T-cell (primary cell): ENCODE measurements around the gene TSBP1. TPM values are rescaled to one million over a fixed set of nuclear protein-coding genes. Genes with fewer than 3 reads are reported as not detected.
"Not testable (repeated sequence)": the region's sequence is repeated elsewhere in the genome, so short reads cannot be mapped to it uniquely, and the experiment has no call there.

ENCODE experiments used
- ATAC-seq, 4 experiments: fragments of 200-7000 bp in 3 of 4; fragments of 150-1000 bp in 1 of 4; cut with Tn5 transposase; replicated peaks in 1 of 4; 1 replicate in 3 of 4; 2 replicates in 1 of 4; pipeline ENCODE4 v1.10.0; 2021; ENCODE audit warnings: moderate library complexity in 3 of 4, mild to moderate bottlenecking in 2 of 4, moderate number of reproducible peaks in 1 of 4
- CTCF ChIA-PET, 2 donors: fragments of 300-600 bp; sonication (Branson Sonifier 250); formaldehyde crosslinking; loops; one replicate each; lab custom pipeline; 2022; ENCODE audit warnings: antibody characterized with exemption in 2 of 2; lab: Charles Lee
- POLR2A ChIA-PET, 2 donors: fragments of 300-600 bp; sonication (Branson Sonifier 250); formaldehyde crosslinking; loops; one replicate each; lab custom pipeline; 2022; ENCODE audit warnings: antibody characterized with exemption in 2 of 2; lab: Charles Lee
- DNase-seq, 35 experiments: peaks; one replicate each; pipeline versions ENCODE4 v3.0.0 to v3.0.0-alpha.2; 2013 to 2023
- H3K27ac ChIP-seq: one replicate; pipeline ENCODE4 v1.5.1; 2013; ENCODE audit warnings: low read length
- H3K27me3 ChIP-seq, 2 experiments: replicated peaks in 1 of 2; 1 replicate in 1 of 2; 2 replicates in 1 of 2; pipeline versions ENCODE4 v1.6.1 to v1.7.0; 2013; ENCODE audit warnings: low read length in 1 of 2, mixed read lengths in 1 of 2; ENCODE audit not compliant: control insufficient read depth in 2 of 2, insufficient read depth in 2 of 2; ENCODE audit errors: extremely low read depth in 1 of 2
- H3K36me3 ChIP-seq, 2 donors: 1 replicate in 1 of 2; 2 replicates in 1 of 2; pipeline versions ENCODE4 v1.6.1 to v1.7.0; 2013; ENCODE audit warnings: low read length in 1 of 2; ENCODE audit not compliant: control insufficient read depth in 2 of 2, insufficient read depth in 1 of 2; ENCODE audit errors: extremely low read depth in 1 of 2
- H3K4me1 ChIP-seq, 2 experiments: 1 replicate in 1 of 2; 2 replicates in 1 of 2; pipeline versions ENCODE4 v1.6.1 to v1.7.0; 2013; ENCODE audit warnings: low read length in 2 of 2, mixed read lengths in 1 of 2; ENCODE audit not compliant: insufficient read depth in 2 of 2, control insufficient read depth in 1 of 2; ENCODE audit errors: extremely low read depth in 1 of 2
- H3K4me3 ChIP-seq, 2 donors: 1 replicate in 1 of 2; 2 replicates in 1 of 2; pipeline versions ENCODE4 v1.5.1 to v1.7.0; 2013; ENCODE audit warnings: mild to moderate bottlenecking in 2 of 2, low read length in 1 of 2, moderate library complexity in 1 of 2; ENCODE audit not compliant: control insufficient read depth in 1 of 2; ENCODE audit errors: extremely low read depth in 1 of 2
- H3K9me3 ChIP-seq: 2 replicates; pipeline ENCODE4 v1.7.0; 2013
- H3K27ac Mint-ChIP-seq, 2 donors: one replicate each; pipeline ENCODE4 v1.8.0; 2020 to 2021; ENCODE audit warnings: mild to moderate bottlenecking in 2 of 2, mixed read lengths in 2 of 2
- H3K27me3 Mint-ChIP-seq, 2 donors: one replicate each; pipeline ENCODE4 v1.8.0; 2021 to 2022; ENCODE audit warnings: mixed read lengths in 2 of 2
- H3K36me3 Mint-ChIP-seq: one replicate; pipeline ENCODE4 v1.8.0; 2021; ENCODE audit warnings: mixed read lengths
- H3K4me1 Mint-ChIP-seq, 3 donors: one replicate each; pipeline ENCODE4 v1.8.0; 2020 to 2022; ENCODE audit warnings: mixed read lengths in 3 of 3, mild to moderate bottlenecking in 1 of 3
- H3K4me3 Mint-ChIP-seq, 3 donors: one replicate each; pipeline ENCODE4 v1.8.0; 2020 to 2022; ENCODE audit warnings: mild to moderate bottlenecking in 3 of 3, mixed read lengths in 3 of 3, moderate library complexity in 3 of 3
- H3K9me3 Mint-ChIP-seq, 3 donors: one replicate each; pipeline ENCODE4 v1.8.0; 2020 to 2022; ENCODE audit warnings: mixed read lengths in 3 of 3
- WGBS: methylation state at CpG from one replicate; pipeline ENCODE4 v1.1.5; 2013; ENCODE audit warnings: missing lambda C conversion rate; ENCODE audit not compliant: insufficient coverage; 5-methylcytosine and 5-hydroxymethylcytosine counted together
- total RNA-seq, 35 experiments: library from RNA in 6 of 35; stranded (reverse) in 6 of 35; fragments of 120-200 nt in 1 of 35; gene quantifications; one replicate each; pipeline versions ENCODE4 v1.2.1 to v1.2.4 and lab custom pipeline; 2013 to 2026

The TSBP1 gene
- total RNA-seq, 5 donors from 2014 or later (not counting 1 experiment from before 2014, with no cell fraction given), result not detected

GRCh38 chr6:32290886-32291450 is 80.7 kb downstream of the TSBP1 start:
- POLR2A ChIA-PET, result no interaction called here
- H3K27me3 Mint-ChIP-seq, result peaks cover 33 to 40% of the 10 kb centered on the region in 2 donors
- H3K4me3 Mint-ChIP-seq, result no peak overlapping the region
- peaks cover 0 to 7% of the 10 kb centered on the region in 2 experiments for H3K27me3 ChIP-seq
- H3K27ac ChIP-seq, result no peak overlapping the region
- no peaks in the 10 kb centered on the region for H3K4me1 ChIP-seq
- H3K9me3 ChIP-seq, result no peaks in the 10 kb centered on the region
- no peaks in the 10 kb centered on the region for H3K9me3 Mint-ChIP-seq
- no peak for ATAC-seq
- H3K27ac Mint-ChIP-seq, result no peak overlapping the region
- CTCF ChIA-PET, result no interaction called here
- H3K4me1 Mint-ChIP-seq, result no peaks in the 10 kb centered on the region
- H3K36me3 ChIP-seq, result no peaks in the 10 kb centered on the region
- no peak overlapping the region for H3K4me3 ChIP-seq
- H3K36me3 Mint-ChIP-seq, result no peaks in the 10 kb centered on the region
- no peak for DNase-seq

GRCh38 chr6:32288426-32288825 is 83.3 kb downstream of the TSBP1 start:
- Mint-ChIP-seq H3K36me3 (no peaks in the 10 kb centered on the region), H3K4me1 (no peaks in the 10 kb centered on the region), H3K27ac (no peak overlapping the region), H3K27me3 (peaks cover 28 to 29% of the 10 kb centered on the region in 2 donors), H3K4me3 (no peak overlapping the region), H3K9me3 (no peaks in the 10 kb centered on the region)
- no peaks in the 10 kb centered on the region for H3K4me1 ChIP-seq
- ATAC-seq (no peak), DNase-seq (no peak)
- no peaks in the 10 kb centered on the region for H3K36me3 ChIP-seq
- H3K4me3 ChIP-seq, result no peak overlapping the region
- no peaks in the 10 kb centered on the region for H3K9me3 ChIP-seq
- no peak overlapping the region for H3K27ac ChIP-seq
- POLR2A ChIA-PET, result interaction anchor here in 1 of 2 donors (0.6 kb wide), 1 partner anchor 20 kb away, joined by 10 read pairs; no protein-coding TSS in a partner anchor
- H3K27me3 ChIP-seq, result peaks cover 0 to 7% of the 10 kb centered on the region in 2 experiments
- CTCF ChIA-PET, result interaction anchor here in 1 of 2 donors (0.7 kb wide), 1 partner anchor 18 kb away, joined by 3 read pairs; no protein-coding TSS in a partner anchor
- WGBS, result no CpG with 5 or more reads among the region's 2 CpGs

- H3K4me1 ChIP-seq, H3K27ac Mint-ChIP-seq, DNase-seq, H3K9me3 Mint-ChIP-seq, H3K4me3 ChIP-seq, H3K36me3 Mint-ChIP-seq, H3K9me3 ChIP-seq, ATAC-seq, H3K27ac ChIP-seq, H3K36me3 ChIP-seq, H3K4me3 Mint-ChIP-seq, POLR2A ChIA-PET, CTCF ChIA-PET: not testable (repeated sequence)
- H3K27me3 ChIP-seq, result peaks cover 0 to 10% of the 10 kb centered on the region in 2 experiments
- H3K27me3 Mint-ChIP-seq, result peaks cover 10 to 16% of the 10 kb centered on the region in 2 donors
- no CpG with 5 or more reads among the region's 2 CpGs for WGBS
- peaks cover 17 to 25% (median 19%) of the 10 kb centered on the region in 3 donors for H3K4me1 Mint-ChIP-seq
These were observed 97.7 kb downstream of the TSBP1 start for GRCh38 chr6:32273801-32274577.

- Mint-ChIP-seq H3K27me3 (peaks cover 6 to 10% of the 10 kb centered on the region in 2 donors), H3K4me1 (peaks cover 17 to 25% (median 19%) of the 10 kb centered on the region in 3 donors)
These were observed 100.3 kb downstream of the TSBP1 start for GRCh38 chr6:32271429-32271828.

GRCh38 chr6:32268459-32268858 is 103.2 kb downstream of the TSBP1 start:
- H3K27ac ChIP-seq, H3K9me3 ChIP-seq, CTCF ChIA-PET: not testable (repeated sequence)

More at GRCh38 chr6:32271429-32271828, 100.3 kb downstream of the TSBP1 start:
- Histone ChIP-seq H3K4me3 (no peak overlapping the region), H3K9me3 (no peaks in the 10 kb centered on the region), H3K27me3 (peaks cover 0 to 5% of the 10 kb centered on the region in 2 experiments), H3K27ac (no peak overlapping the region), H3K4me1 (peaks cover 0 to 7% of the 10 kb centered on the region in 2 experiments), H3K36me3 (no peaks in the 10 kb centered on the region)
- WGBS, result no CpG with 5 or more reads among the region's 1 CpG
- Mint-ChIP-seq H3K9me3 (no peaks in the 10 kb centered on the region), H3K4me3 (peak overlapping the region; percentile 1 to 53 (median 2)), H3K27ac (peak overlapping the region; percentile 36 to 40), H3K36me3 (no peaks in the 10 kb centered on the region)
- DNase-seq (peak in 1 of 35 experiments; percentile 20), ATAC-seq (no peak)
- ChIA-PET CTCF (interaction anchor here (0.6 kb wide), 2 partner anchors 134 to 392 kb away, joined by 3 to 5 read pairs; no protein-coding TSS in a partner anchor), POLR2A (interaction anchor here in 1 of 2 donors (0.7 kb wide), 1 partner anchor 874 kb away, joined by 3 read pairs; no protein-coding TSS in a partner anchor)

GRCh38 chr6:32267035-32267434 is 104.7 kb downstream of the TSBP1 start:
- CTCF ChIA-PET, result no interaction called here

More at GRCh38 chr6:32268459-32268858, 103.2 kb downstream of the TSBP1 start:
- peaks cover 17 to 23% (median 19%) of the 10 kb centered on the region in 3 donors for H3K4me1 Mint-ChIP-seq
- H3K36me3 Mint-ChIP-seq, DNase-seq, ATAC-seq, H3K27me3 Mint-ChIP-seq, H3K4me1 ChIP-seq, H3K27ac Mint-ChIP-seq, H3K36me3 ChIP-seq, H3K4me3 Mint-ChIP-seq, H3K9me3 Mint-ChIP-seq, H3K27me3 ChIP-seq, H3K4me3 ChIP-seq: not testable (repeated sequence)
- POLR2A ChIA-PET, result interaction anchor here in 1 of 2 donors (0.5 to 0.8 kb wide), 2 partner anchors 63 to 139 kb away, joined by 3 to 6 read pairs; no protein-coding TSS in a partner anchor
- no CpG with 5 or more reads among the region's 3 CpGs for WGBS

More at GRCh38 chr6:32267035-32267434, 104.7 kb downstream of the TSBP1 start:
- Histone ChIP-seq H3K27ac (no peak overlapping the region), H3K9me3 (no peaks in the 10 kb centered on the region), H3K36me3 (no peaks in the 10 kb centered on the region), H3K4me3 (no peak overlapping the region), H3K4me1 (peaks cover 0 to 7% of the 10 kb centered on the region in 2 experiments), H3K27me3 (peaks cover 0 to 11% of the 10 kb centered on the region in 2 experiments)
- POLR2A ChIA-PET, result no interaction called here
- H3K4me3 Mint-ChIP-seq, result no peak overlapping the region
- H3K9me3 Mint-ChIP-seq, result no peaks in the 10 kb centered on the region
- H3K27me3 Mint-ChIP-seq, result peaks cover 6 to 10% of the 10 kb centered on the region in 2 donors
- ATAC-seq (no peak), DNase-seq (no peak)
- H3K36me3 Mint-ChIP-seq, result no peaks in the 10 kb centered on the region
- H3K4me1 Mint-ChIP-seq, result peaks cover 14 to 16% (median 14%) of the 10 kb centered on the region in 3 donors
- H3K27ac Mint-ChIP-seq, result no peak overlapping the region
